HG03064 (cell line): ENCODE results near the gene ARL6IP4.

Source experiments
- ATAC-seq: cut with Tn5 transposase; IDR thresholded peaks from one replicate; pipeline ENCODE4 v1.9.1; 2021; ENCODE audit warnings: low read depth; ENCODE audit not compliant: unreplicated experiment

Gene ARL6IP4

GRCh38 chr12:122989874-122990419 lies 9.5 kb downstream of the ARL6IP4 start:
- ATAC-seq, result no peak

- no peak for ATAC-seq
These were observed 10.1 kb downstream of the ARL6IP4 start for GRCh38 chr12:122990561-122990960.

- no peak for ATAC-seq
These were observed 10.6 kb downstream of the ARL6IP4 start for GRCh38 chr12:122990961-122991622.

- ATAC-seq, result no peak
These were observed 11.3 kb downstream of the ARL6IP4 start for GRCh38 chr12:122991623-122992275.

GRCh38 chr12:122992386-122992785 lies 11.9 kb downstream of the ARL6IP4 start:
- no peak for ATAC-seq

- ATAC-seq, result no peak
These were observed 13.7 kb downstream of the ARL6IP4 start for GRCh38 chr12:122994140-122994675.

- no peak for ATAC-seq
These were observed 14.5 kb downstream of the ARL6IP4 start for GRCh38 chr12:122994781-122995502.

- no peak for ATAC-seq
These were observed 15.2 kb downstream of the ARL6IP4 start for GRCh38 chr12:122995503-122996187.

- no peak for ATAC-seq
These were observed 15.7 kb downstream of the ARL6IP4 start for GRCh38 chr12:122996188-122996601.

- no peak for ATAC-seq
These were observed 16.3 kb downstream of the ARL6IP4 start for GRCh38 chr12:122996621-122997342.

- ATAC-seq, result no peak
These were observed 17.1 kb downstream of the ARL6IP4 start for GRCh38 chr12:122997343-122998250.

- ATAC-seq, result no peak
These were observed 17.8 kb downstream of the ARL6IP4 start for GRCh38 chr12:122998316-122998715.

GRCh38 chr12:122999196-122999946 lies 18.9 kb downstream of the ARL6IP4 start:
- no peak for ATAC-seq

- no peak for ATAC-seq
These were observed 19.5 kb downstream of the ARL6IP4 start for GRCh38 chr12:122999986-123000420.

GRCh38 chr12:123000578-123000977 lies 20.1 kb downstream of the ARL6IP4 start:
- no peak for ATAC-seq

GRCh38 chr12:123001464-123001863 lies 21.0 kb downstream of the ARL6IP4 start:
- ATAC-seq, result no peak

GRCh38 chr12:123003257-123003656 lies 22.8 kb downstream of the ARL6IP4 start:
- ATAC-seq, result no peak

GRCh38 chr12:123004287-123004686 lies 23.8 kb downstream of the ARL6IP4 start:
- ATAC-seq, result no peak
